Upper lobe of left lung (tissue), 6 donors: ENCODE measurements around the gene PRSS12. TPM values are rescaled to one million over a fixed set of nuclear protein-coding genes. Genes with fewer than 3 reads are reported as not detected.

Source experiments
- ATAC-seq, 2 donors: fragments of 200-7000 bp; cut with Tn5 transposase; one replicate each; pipeline ENCODE4 v1.9.1; 2022; ENCODE audit warnings: mild to moderate bottlenecking in 2 of 2, moderate library complexity in 2 of 2; ENCODE audit not compliant: low FRiP score in 2 of 2
- DNase-seq, 2 donors: peaks; one replicate each; pipeline ENCODE4 v3.0.0-alpha.2; 2019 to 2020
- H3K27ac ChIP-seq, 4 donors: fragments of 200-600 bp; sonication (generic); one replicate each; pipeline ENCODE4 v1.5.1; 2016 to 2019
- H3K27me3 ChIP-seq, 4 donors: fragments of 200-600 bp; sonication (generic); one replicate each; pipeline ENCODE4 v1.5.1; 2017 to 2019
- H3K36me3 ChIP-seq, 4 donors: fragments of 200-600 bp; sonication (generic); one replicate each; pipeline ENCODE4 v1.5.1; 2016 to 2019
- H3K4me1 ChIP-seq, 4 donors: fragments of 200-600 bp; sonication (generic); one replicate each; pipeline ENCODE4 v1.5.1; 2018 to 2019
- H3K4me3 ChIP-seq, 4 donors: fragments of 200-600 bp; sonication (generic); one replicate each; pipeline ENCODE4 v1.5.1; 2017 to 2019; ENCODE audit warnings: mild to moderate bottlenecking in 2 of 4, moderate library complexity in 1 of 4
- H3K9me3 ChIP-seq, 4 donors: fragments of 200-600 bp; sonication (generic); one replicate each; pipeline ENCODE4 v1.5.1; 2018 to 2019
- CTCF ChIP-seq, 6 experiments: fragments of 450-650 bp in 4 of 6; fragments of 200-600 bp in 2 of 6; sonication (generic) in 2 of 6; IDR thresholded peaks; one replicate each; pipeline ENCODE4 v1.5.1; 2016 to 2019; ENCODE audit warnings: antibody characterized with exemption in 6 of 6
- EP300 ChIP-seq, 4 donors: sonication (generic); formaldehyde crosslinking; IDR thresholded peaks; one replicate each; pipeline ENCODE4 v1.5.1; 2017; ENCODE audit warnings: antibody characterized with exemption in 4 of 4, control low read depth in 2 of 4
- POLR2A ChIP-seq, 4 donors: fragments of 450-650 bp; IDR thresholded peaks; one replicate each; pipeline ENCODE4 v1.5.1; 2016 to 2017; ENCODE audit warnings: antibody characterized with exemption in 4 of 4, mild to moderate bottlenecking in 2 of 4
- POLR2AphosphoS5 ChIP-seq, 2 donors: sonication (generic); formaldehyde crosslinking; IDR thresholded peaks; one replicate each; pipeline ENCODE4 v1.5.1; 2017; ENCODE audit warnings: antibody characterized with exemption in 2 of 2
- WGBS, 2 donors: methylation state at CpG; one replicate each; pipeline ENCODE4 v1.1.5; 2017 to 2018; 5-methylcytosine and 5-hydroxymethylcytosine counted together
- total RNA-seq, 6 donors: library from RNA; depleted of rRNA in 4 of 6; stranded (reverse); fragments of >200 nt in 4 of 6; gene quantifications; one replicate each; pipeline versions ENCODE4 v1.1.0 to v1.2.1, GENCODE V29; 2016 to 2021
- donor health status: DM: no; HTN: no; CAD: no; lungs with moderate emphysema.
- donor health status: DM: no; HTN: yes; CAD: no; lungs with severe emphysema.

PRSS12 gene
- total RNA-seq, 6 donors from 2014 or later, result 6.8 to 27.2 (median 10.0) TPM

- ATAC-seq (peak in 1 of 2 donors; percentile 67), DNase-seq (peak in 1 of 2 donors; percentile 90)
- WGBS, 2 donors, result 34 to 37% methylated on average over 10 to 45 of the region's 64 CpGs
- Histone ChIP-seq H3K27ac (no peak overlapping the region), H3K9me3 (no peaks in the 10 kb centered on the region), H3K36me3 (no peaks in the 10 kb centered on the region), H3K27me3 (no peaks in the 10 kb centered on the region), H3K4me1 (peaks cover 0 to 9% (median 0%) of the 10 kb centered on the region in 4 donors), H3K4me3 (peak overlapping the region in 3 of 4 donors; percentile 52 to 68 (median 63))
- no peak for TF ChIP-seq EP300 (IDR thresholded peaks at IDR 0.05)
- TF ChIP-seq CTCF (IDR thresholded peaks at IDR 0.05), result no peak
- no peak for TF ChIP-seq POLR2A (IDR thresholded peaks at IDR 0.05)
- no peak for TF ChIP-seq POLR2AphosphoS5 (IDR thresholded peaks at IDR 0.05)
Measured at GRCh38 chr4:118265312-118266144, 87.3 kb downstream of the PRSS12 start.

DNA sequence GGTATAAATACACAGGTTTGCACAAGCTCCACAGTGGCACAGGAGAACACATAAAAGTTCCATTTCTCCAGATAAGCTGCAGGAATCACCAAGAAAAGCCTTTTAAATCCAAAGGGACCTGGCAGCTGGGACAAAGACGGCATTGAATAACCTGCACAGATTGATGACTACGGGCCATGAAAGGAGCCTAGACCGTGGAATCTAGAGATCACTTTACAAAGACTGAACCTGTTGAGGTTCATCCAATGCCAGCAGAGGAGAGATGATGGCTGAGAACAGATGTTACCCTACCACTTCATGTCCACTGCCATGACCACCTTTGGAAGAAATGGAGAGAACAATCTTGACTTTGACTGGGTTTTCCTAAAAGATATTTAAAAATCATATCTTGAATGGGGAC lies 88.7 kb downstream of the PRSS12 start:
- no peak for ATAC-seq

DNA sequence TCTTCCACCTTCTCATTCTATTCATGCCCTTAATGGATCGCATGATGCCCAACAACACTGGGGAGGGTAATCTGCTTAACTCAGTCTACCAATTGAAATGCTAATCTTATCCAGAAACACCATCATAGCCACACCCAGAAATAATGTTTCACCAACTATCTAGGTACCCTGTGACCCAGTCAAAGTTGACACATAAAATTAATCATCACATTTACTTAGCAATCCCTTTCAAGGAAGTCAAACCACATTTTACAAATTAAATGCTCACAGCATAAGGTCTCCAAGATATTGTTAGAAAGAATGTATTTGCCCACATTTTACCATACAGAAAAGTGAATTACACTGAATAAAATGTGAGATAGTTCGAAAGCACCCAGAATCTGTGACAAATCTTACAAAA lies 92.5 kb downstream of the PRSS12 start:
- no peak overlapping the region for H3K27ac ChIP-seq
- no peaks in the 10 kb centered on the region for H3K36me3 ChIP-seq
- H3K27me3 ChIP-seq, result no peaks in the 10 kb centered on the region
- H3K4me3 ChIP-seq, result no peak overlapping the region
- H3K9me3 ChIP-seq, result no peaks in the 10 kb centered on the region
- TF ChIP-seq POLR2A (IDR thresholded peaks at IDR 0.05) (no peak), CTCF (IDR thresholded peaks at IDR 0.05) (no peak), POLR2AphosphoS5 (IDR thresholded peaks at IDR 0.05) (no peak), EP300 (IDR thresholded peaks at IDR 0.05) (no peak)
- H3K4me1 ChIP-seq, result peaks cover 0 to 3% (median 0%) of the 10 kb centered on the region in 4 donors
- ATAC-seq, result no peak
- DNase-seq, result no peak
- WGBS, 2 donors, result 95 to 97% methylated on average over 2 of the region's 2 CpGs

More for the DNA sequence above, 88.7 kb downstream of the PRSS12 start:
- WGBS, 2 donors, result 93 to 96% methylated on average over 3 of the region's 3 CpGs
- H3K27ac ChIP-seq, result no peak overlapping the region
- H3K4me3 ChIP-seq, result no peak overlapping the region
- peaks cover 0 to 9% (median 0%) of the 10 kb centered on the region in 4 donors for H3K4me1 ChIP-seq
- H3K36me3 ChIP-seq, result no peaks in the 10 kb centered on the region
- TF ChIP-seq EP300 (IDR thresholded peaks at IDR 0.05) (no peak), POLR2AphosphoS5 (IDR thresholded peaks at IDR 0.05) (no peak), CTCF (IDR thresholded peaks at IDR 0.05) (no peak), POLR2A (IDR thresholded peaks at IDR 0.05) (no peak)
- no peak for DNase-seq
- no peaks in the 10 kb centered on the region for H3K27me3 ChIP-seq
- H3K9me3 ChIP-seq, result no peaks in the 10 kb centered on the region

- Histone ChIP-seq H3K4me1 (no peaks in the 10 kb centered on the region), H3K27ac (no peak overlapping the region), H3K4me3 (no peak overlapping the region), H3K9me3 (no peaks in the 10 kb centered on the region), H3K27me3 (no peaks in the 10 kb centered on the region), H3K36me3 (no peaks in the 10 kb centered on the region)
- TF ChIP-seq POLR2A (IDR thresholded peaks at IDR 0.05) (no peak), CTCF (IDR thresholded peaks at IDR 0.05) (no peak), POLR2AphosphoS5 (IDR thresholded peaks at IDR 0.05) (no peak), EP300 (IDR thresholded peaks at IDR 0.05) (no peak)
- WGBS, 2 donors, result 85 to 88% methylated on average over 3 of the region's 3 CpGs
- DNase-seq (no peak), ATAC-seq (no peak)
Measured at GRCh38 chr4:118259111-118259510, 93.7 kb downstream of the PRSS12 start.

DNA sequence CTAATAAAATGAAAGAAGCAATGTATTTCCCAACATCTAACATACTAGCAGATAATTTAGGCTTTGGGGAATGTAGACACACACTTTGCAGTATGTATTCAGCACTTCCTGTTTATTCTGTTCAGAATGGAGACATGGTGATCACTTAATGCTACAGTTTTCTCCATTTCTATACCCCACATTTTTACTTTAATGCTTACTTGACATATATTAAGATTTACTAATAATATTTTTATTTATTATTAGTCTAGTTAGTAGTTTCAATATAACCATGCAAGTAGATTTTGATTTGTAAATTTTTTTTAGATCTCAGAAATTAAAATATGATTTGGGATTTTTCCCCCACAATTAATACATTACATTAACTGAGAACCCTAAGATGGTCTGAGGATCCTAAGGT lies 98.4 kb downstream of the PRSS12 start:
- H3K27me3 ChIP-seq, result no peaks in the 10 kb centered on the region
- H3K4me1 ChIP-seq, result no peaks in the 10 kb centered on the region
- no peak for ATAC-seq
- no peak for DNase-seq
- H3K9me3 ChIP-seq, result no peaks in the 10 kb centered on the region
- H3K27ac ChIP-seq, result no peak overlapping the region
- no peak overlapping the region for H3K4me3 ChIP-seq
- no peak for TF ChIP-seq POLR2AphosphoS5 (IDR thresholded peaks at IDR 0.05)
- no peak for TF ChIP-seq CTCF (IDR thresholded peaks at IDR 0.05)
- no peak for TF ChIP-seq EP300 (IDR thresholded peaks at IDR 0.05)
- TF ChIP-seq POLR2A (IDR thresholded peaks at IDR 0.05), result no peak
- no peaks in the 10 kb centered on the region for H3K36me3 ChIP-seq
